KMS-11 (cell line): ENCODE results near the gene RUNX3.
A peak's percentile ranks its signal among the peaks of the same experiment; 100 is the strongest.

Experiments used
- H2AFZ ChIP-seq: fragments of 200-600 bp; sonication (generic); 2 replicates; pipeline ENCODE4 v1.6.1; 2016; ENCODE audit warnings: antibody characterized with exemption, mixed run types, low read depth
- H3K27ac ChIP-seq: fragments of 200-600 bp; sonication (generic); 2 replicates; pipeline ENCODE4 v1.6.1; 2016; ENCODE audit warnings: mild to moderate bottlenecking, mixed run types
- H3K27me3 ChIP-seq: fragments of 200-600 bp; sonication (generic); 2 replicates; pipeline ENCODE4 v1.6.1; 2017; ENCODE audit warnings: mild to moderate bottlenecking, low read depth, mixed run types, moderate library complexity; ENCODE audit not compliant: insufficient read depth
- H3K36me3 ChIP-seq: fragments of 200-600 bp; sonication (generic); 2 replicates; pipeline ENCODE4 v1.6.1; 2017; ENCODE audit warnings: mild to moderate bottlenecking, mixed run types; ENCODE audit not compliant: insufficient read depth
- H3K4me1 ChIP-seq: fragments of 200-600 bp; sonication (generic); 2 replicates; pipeline ENCODE4 v1.6.1; 2016; ENCODE audit warnings: mild to moderate bottlenecking, low read depth, mixed run types; ENCODE audit not compliant: poor library complexity, severe bottlenecking
- H3K4me2 ChIP-seq: fragments of 200-600 bp; sonication (generic); 2 replicates; pipeline ENCODE4 v1.7.0; 2016; ENCODE audit warnings: mild to moderate bottlenecking, mixed run types
- H3K4me3 ChIP-seq: fragments of 200-600 bp; sonication (generic); IDR thresholded peaks from 2 replicates; pipeline ENCODE4 v1.6.1; 2017; ENCODE audit warnings: low read depth, low read length, mixed read lengths; ENCODE audit not compliant: insufficient read depth
- H3K79me2 ChIP-seq: fragments of 200-600 bp; sonication (generic); 2 replicates; pipeline ENCODE4 v1.6.1; 2016; ENCODE audit warnings: low read depth, mixed run types; ENCODE audit not compliant: insufficient read depth
- H3K9ac ChIP-seq: fragments of 200-600 bp; sonication (generic); 2 replicates; pipeline ENCODE4 v1.6.1; 2016; ENCODE audit warnings: mild to moderate bottlenecking, mixed run types
- H4K20me1 ChIP-seq: fragments of 200-600 bp; sonication (generic); 2 replicates; pipeline ENCODE4 v1.6.1; 2016; ENCODE audit warnings: mild to moderate bottlenecking, mixed run types; ENCODE audit not compliant: insufficient read depth
- TF ChIP-seq, protein P1 (sequence below): fragments of 200-600 bp; sonication (generic); conservative IDR thresholded peaks from 2 replicates; pipeline ENCODE4 v1.6.1; 2017; ENCODE audit warnings: low read depth, mild to moderate bottlenecking, antibody characterized with exemption, low read length, moderate library complexity, mixed read lengths

RUNX3 gene

DNA sequence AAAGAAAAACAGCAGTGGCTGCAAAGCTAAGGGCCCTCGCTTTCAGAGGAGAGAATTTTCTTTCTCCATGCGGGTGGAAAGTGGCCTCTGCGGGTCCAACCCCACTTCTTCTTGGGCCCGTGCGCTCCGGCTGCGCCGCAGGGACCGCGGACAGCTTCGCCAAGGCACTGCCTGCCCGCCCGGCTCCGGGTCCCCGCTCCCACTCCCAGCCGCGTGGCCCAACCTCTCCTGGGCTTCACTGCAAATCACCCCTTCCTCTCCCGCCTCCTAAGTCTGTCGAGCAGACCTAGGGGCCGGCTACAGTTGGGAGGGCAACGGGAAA lies 1.0 kb upstream of the RUNX3 start:
- H3K9ac ChIP-seq = no peak overlapping the region
- H4K20me1 ChIP-seq = no peaks in the 10 kb centered on the region
- H3K4me3 ChIP-seq = no peak overlapping the region
- TF ChIP-seq, protein P1, sequence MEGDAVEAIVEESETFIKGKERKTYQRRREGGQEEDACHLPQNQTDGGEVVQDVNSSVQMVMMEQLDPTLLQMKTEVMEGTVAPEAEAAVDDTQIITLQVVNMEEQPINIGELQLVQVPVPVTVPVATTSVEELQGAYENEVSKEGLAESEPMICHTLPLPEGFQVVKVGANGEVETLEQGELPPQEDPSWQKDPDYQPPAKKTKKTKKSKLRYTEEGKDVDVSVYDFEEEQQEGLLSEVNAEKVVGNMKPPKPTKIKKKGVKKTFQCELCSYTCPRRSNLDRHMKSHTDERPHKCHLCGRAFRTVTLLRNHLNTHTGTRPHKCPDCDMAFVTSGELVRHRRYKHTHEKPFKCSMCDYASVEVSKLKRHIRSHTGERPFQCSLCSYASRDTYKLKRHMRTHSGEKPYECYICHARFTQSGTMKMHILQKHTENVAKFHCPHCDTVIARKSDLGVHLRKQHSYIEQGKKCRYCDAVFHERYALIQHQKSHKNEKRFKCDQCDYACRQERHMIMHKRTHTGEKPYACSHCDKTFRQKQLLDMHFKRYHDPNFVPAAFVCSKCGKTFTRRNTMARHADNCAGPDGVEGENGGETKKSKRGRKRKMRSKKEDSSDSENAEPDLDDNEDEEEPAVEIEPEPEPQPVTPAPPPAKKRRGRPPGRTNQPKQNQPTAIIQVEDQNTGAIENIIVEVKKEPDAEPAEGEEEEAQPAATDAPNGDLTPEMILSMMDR = no peak
- H3K4me1 ChIP-seq = peaks cover 12% of the 10 kb centered on the region
- H3K27ac ChIP-seq = no peak overlapping the region; the same call in 1 of the 2 replicates
- peaks cover 36% of the 10 kb centered on the region for H3K79me2 ChIP-seq
- H3K36me3 ChIP-seq = peaks cover 3% of the 10 kb centered on the region; the same call in 1 of the 2 replicates
- no peak overlapping the region for H2AFZ ChIP-seq
- peak overlapping the region; percentile 82 for H3K4me2 ChIP-seq
- H3K27me3 ChIP-seq = no peaks in the 10 kb centered on the region

- Histone ChIP-seq H2AFZ (no peak overlapping the region), H3K9ac (peak overlapping the region; percentile 76), H3K27ac (peak overlapping the region; percentile 85)
Measured at GRCh38 chr1:24929398-24930259, 447 bp downstream of the RUNX3 start.

GRCh38 chr1:24928689-24929397 lies 1.2 kb downstream of the RUNX3 start:
- Histone ChIP-seq H3K4me1 (peaks cover 34% of the 10 kb centered on the region), H3K27ac (peak overlapping the region; percentile 85), H3K4me2 (peak overlapping the region; percentile 94), H4K20me1 (no peaks in the 10 kb centered on the region), H3K9ac (peak overlapping the region; percentile 76), H2AFZ (no peak overlapping the region), H3K79me2 (peaks cover 58% of the 10 kb centered on the region), H3K36me3 (peaks cover 5% of the 10 kb centered on the region; the same call in 1 of the 2 replicates), H3K27me3 (no peaks in the 10 kb centered on the region), H3K4me3 (no peak overlapping the region)
- TF ChIP-seq, protein P1 = no peak

More at GRCh38 chr1:24929398-24930259, 447 bp downstream of the RUNX3 start:
- Histone ChIP-seq H3K4me3 (no peak overlapping the region), H4K20me1 (no peaks in the 10 kb centered on the region), H3K79me2 (peaks cover 51% of the 10 kb centered on the region), H3K36me3 (peaks cover 5% of the 10 kb centered on the region; the same call in 1 of the 2 replicates), H3K4me2 (peak overlapping the region; percentile 94; the same call in 1 of the 2 replicates), H3K27me3 (no peaks in the 10 kb centered on the region), H3K4me1 (peaks cover 26% of the 10 kb centered on the region)
- TF ChIP-seq, protein P1 = no peak

DNA sequence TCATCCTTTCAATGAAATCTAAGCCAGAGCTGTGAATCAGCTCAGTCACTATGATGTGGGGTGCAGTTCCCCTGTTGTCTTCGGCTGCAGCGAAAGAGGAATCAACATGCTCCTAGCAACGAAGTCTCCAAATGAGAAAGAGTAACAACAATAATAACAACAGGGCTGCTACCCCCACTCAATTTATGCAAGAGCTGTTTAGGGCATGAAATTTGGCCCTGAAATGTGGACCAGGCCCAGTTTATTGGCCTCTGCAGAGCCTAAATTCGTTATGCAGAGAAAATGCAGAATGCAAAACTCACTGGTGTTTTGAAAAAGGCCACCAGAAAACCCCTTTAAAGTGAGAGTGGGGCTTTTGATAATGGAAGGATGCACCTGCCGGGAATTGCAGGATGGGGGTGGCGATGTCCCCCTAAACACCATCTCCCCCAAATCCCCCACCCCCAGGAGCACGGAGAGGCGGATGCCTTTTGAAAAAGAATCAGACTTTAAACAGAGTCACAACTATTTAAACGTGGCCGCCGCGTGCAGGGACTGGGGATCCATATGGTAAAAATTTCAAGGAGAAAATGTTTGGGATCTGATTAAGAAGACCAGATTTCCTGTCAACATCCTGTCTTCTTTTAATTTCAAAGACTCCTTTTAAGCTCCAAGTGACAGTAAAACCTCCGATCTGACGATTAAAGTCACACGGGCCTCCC lies 1.9 kb downstream of the RUNX3 start:
- TF ChIP-seq, protein P1 = no peak
- Histone ChIP-seq H4K20me1 (no peaks in the 10 kb centered on the region), H3K4me3 (no peak overlapping the region), H3K36me3 (peaks cover 5% of the 10 kb centered on the region; the same call in 1 of the 2 replicates), H3K27me3 (no peaks in the 10 kb centered on the region), H3K9ac (peak overlapping the region; percentile 76), H3K4me1 (peaks cover 41% of the 10 kb centered on the region), H3K79me2 (peaks cover 66% of the 10 kb centered on the region), H3K4me2 (peak overlapping the region; percentile 94), H2AFZ (no peak overlapping the region), H3K27ac (peak overlapping the region; percentile 85)
